ENCODE measurements around the gene GPR83.
"Not testable (repeated sequence)": the region's sequence is repeated elsewhere in the genome, so short reads cannot be mapped to it uniquely, and the experiment has no call there.

Gene GPR83

GRCh38 chr11:94400839-94401772, at the start of gene GPR83:
GPR83 (minus strand) TSS chr11:94401419; CDS start chr11:94401247, 172 bp downstream.
- no peak for DNase-seq

- no peak for DNase-seq
Observed at GRCh38 chr11:94450048-94450447, 48.8 kb upstream of the GPR83 start.

GRCh38 chr11:94449437-94449836, 48.2 kb upstream of the GPR83 start:
- DNase-seq, result no peak

GRCh38 chr11:94449029-94449428, 47.8 kb upstream of the GPR83 start:
- no peak for DNase-seq

- DNase-seq, result no peak
Observed at GRCh38 chr11:94447149-94447548, 45.9 kb upstream of the GPR83 start.

GRCh38 chr11:94445641-94446040, 44.4 kb upstream of the GPR83 start:
- no peak for DNase-seq

- no peak for DNase-seq
Observed at GRCh38 chr11:94433049-94433448, 31.8 kb upstream of the GPR83 start.

GRCh38 chr11:94424662-94425061, 23.4 kb upstream of the GPR83 start:
- DNase-seq, result no peak

- DNase-seq, result no peak
Observed at GRCh38 chr11:94424011-94424410, 22.8 kb upstream of the GPR83 start.

GRCh38 chr11:94423507-94423906, 22.3 kb upstream of the GPR83 start:
- DNase-seq, result no peak

GRCh38 chr11:94418123-94418765, 17.0 kb upstream of the GPR83 start:
- DNase-seq, result no peak

GRCh38 chr11:94417386-94417987, 16.3 kb upstream of the GPR83 start:
- no peak for DNase-seq

GRCh38 chr11:94405062-94405833, 4.0 kb upstream of the GPR83 start:
- DNase-seq, result no peak

- no peak for DNase-seq
Observed at GRCh38 chr11:94402355-94402754, 1.1 kb upstream of the GPR83 start.

- no peak for DNase-seq
Observed at GRCh38 chr11:94401773-94402265, 600 bp upstream of the GPR83 start.

GRCh38 chr11:94400457-94400838, 771 bp downstream of the GPR83 start:
- no peak for DNase-seq

- no peak for DNase-seq
Observed at GRCh38 chr11:94400050-94400449, 1.2 kb downstream of the GPR83 start.

GRCh38 chr11:94398101-94398500, 3.1 kb downstream of the GPR83 start:
- no peak for DNase-seq

GRCh38 chr11:94396282-94396681, 4.9 kb downstream of the GPR83 start:
- no peak for DNase-seq

GRCh38 chr11:94391937-94392336, 9.3 kb downstream of the GPR83 start:
- not testable (repeated sequence) for DNase-seq

GRCh38 chr11:94379613-94380012, 21.6 kb downstream of the GPR83 start:
- DNase-seq, result no peak

- no peak for DNase-seq
Observed at GRCh38 chr11:94376841-94377240, 24.4 kb downstream of the GPR83 start.

- not testable (repeated sequence) for DNase-seq
Observed at GRCh38 chr11:94370576-94370975, 30.6 kb downstream of the GPR83 start.

All from SIG-M5 (cell line).